Calu3 (cell line): Measurements from ENCODE around the gene ZNF775. TPM values are rescaled to one million over a fixed set of nuclear protein-coding genes. Genes with fewer than 3 reads are reported as not detected.

Experiments
- BruUV-seq: library from RNA; stranded (reverse); fragments of 400-500 nt; replicated peaks from 2 replicates; lab custom pipeline; 2021; lab: Mats Ljungman, UMichigan
- CTCF ChIA-PET: fragments of 300-600 bp; sonication (Branson Sonifier 250); formaldehyde crosslinking; loops from one replicate; lab custom pipeline; 2022; ENCODE audit warnings: antibody characterized with exemption; lab: Charles Lee
- DNase-seq: peaks from one replicate; pipeline ENCODE4 v3.0.0; 2022
- H3K27ac Mint-ChIP-seq: one replicate; pipeline ENCODE4 v1.8.0; 2022; ENCODE audit warnings: mixed read lengths; ENCODE audit not compliant: unreplicated experiment
- H3K27me3 Mint-ChIP-seq: one replicate; pipeline ENCODE4 v1.8.0; 2022; ENCODE audit warnings: mixed read lengths; ENCODE audit not compliant: unreplicated experiment
- H3K36me3 Mint-ChIP-seq: one replicate; pipeline ENCODE4 v1.8.0; 2022; ENCODE audit warnings: mild to moderate bottlenecking, moderate library complexity, mixed read lengths; ENCODE audit not compliant: insufficient read depth, unreplicated experiment
- H3K4me1 Mint-ChIP-seq: one replicate; pipeline ENCODE4 v1.8.0; 2022; ENCODE audit warnings: mild to moderate bottlenecking, low read depth, mixed read lengths; ENCODE audit not compliant: unreplicated experiment
- H3K4me3 Mint-ChIP-seq: one replicate; pipeline ENCODE4 v1.8.0; 2022; ENCODE audit warnings: mild to moderate bottlenecking, low read depth, moderate library complexity, mixed read lengths; ENCODE audit not compliant: unreplicated experiment
- H3K9me3 Mint-ChIP-seq: one replicate; pipeline ENCODE4 v1.8.0; 2022; ENCODE audit warnings: low read depth, mixed read lengths; ENCODE audit not compliant: unreplicated experiment
- intact Hi-C: fragments of 100-400 bp; cut with micrococcal nuclease; formaldehyde crosslinking; loops from one replicate; pipeline ENCODE4 v1.10.0; 2022; ENCODE audit not compliant: unreplicated experiment
- total RNA-seq: library from RNA; stranded (reverse); gene quantifications from 2 replicates; pipeline ENCODE4 v1.2.3, GENCODE V29; 2022
- TF ChIP-seq, protein P1 (sequence below): fragments of 200-600 bp; IDR thresholded peaks from one replicate; pipeline ENCODE4 v1.8.0; 2022; ENCODE audit warnings: antibody characterized with exemption; ENCODE audit not compliant: unreplicated experiment

Gene ZNF775
- total RNA-seq, 1 experiment from 2014 or later, result 5.8 TPM

DNA sequence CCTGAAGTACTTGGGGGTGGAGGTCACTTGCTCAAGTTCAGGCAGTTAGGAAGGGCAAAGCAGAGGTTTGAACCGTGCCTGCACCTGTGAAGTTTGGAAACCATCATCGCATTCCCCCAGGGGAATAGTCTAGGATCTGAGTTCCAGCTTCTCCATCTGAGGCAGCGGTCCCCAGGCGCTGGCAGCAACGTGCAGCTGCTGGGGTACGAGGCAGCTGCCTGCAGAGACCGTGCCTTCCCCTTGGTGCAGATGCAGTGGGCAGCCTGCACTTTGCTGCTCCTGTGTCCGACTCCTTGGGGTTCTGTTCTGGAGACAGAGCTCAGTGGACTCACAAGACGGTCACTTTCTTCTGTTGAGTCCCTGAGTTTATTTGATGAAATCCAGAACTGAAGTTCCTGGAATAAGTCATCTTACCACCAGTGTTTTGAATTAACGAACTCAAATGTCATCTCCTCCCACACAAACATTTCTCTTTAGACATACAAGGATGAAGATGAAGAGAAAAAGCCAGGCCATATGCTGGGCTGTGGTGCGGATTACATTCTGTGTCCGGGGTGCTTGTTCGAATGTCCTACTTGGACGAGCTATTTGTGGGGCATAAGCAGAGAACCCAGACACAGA lies 51.4 kb downstream of the ZNF775 start:
- intact Hi-C loops, result no loop called here

DNA sequence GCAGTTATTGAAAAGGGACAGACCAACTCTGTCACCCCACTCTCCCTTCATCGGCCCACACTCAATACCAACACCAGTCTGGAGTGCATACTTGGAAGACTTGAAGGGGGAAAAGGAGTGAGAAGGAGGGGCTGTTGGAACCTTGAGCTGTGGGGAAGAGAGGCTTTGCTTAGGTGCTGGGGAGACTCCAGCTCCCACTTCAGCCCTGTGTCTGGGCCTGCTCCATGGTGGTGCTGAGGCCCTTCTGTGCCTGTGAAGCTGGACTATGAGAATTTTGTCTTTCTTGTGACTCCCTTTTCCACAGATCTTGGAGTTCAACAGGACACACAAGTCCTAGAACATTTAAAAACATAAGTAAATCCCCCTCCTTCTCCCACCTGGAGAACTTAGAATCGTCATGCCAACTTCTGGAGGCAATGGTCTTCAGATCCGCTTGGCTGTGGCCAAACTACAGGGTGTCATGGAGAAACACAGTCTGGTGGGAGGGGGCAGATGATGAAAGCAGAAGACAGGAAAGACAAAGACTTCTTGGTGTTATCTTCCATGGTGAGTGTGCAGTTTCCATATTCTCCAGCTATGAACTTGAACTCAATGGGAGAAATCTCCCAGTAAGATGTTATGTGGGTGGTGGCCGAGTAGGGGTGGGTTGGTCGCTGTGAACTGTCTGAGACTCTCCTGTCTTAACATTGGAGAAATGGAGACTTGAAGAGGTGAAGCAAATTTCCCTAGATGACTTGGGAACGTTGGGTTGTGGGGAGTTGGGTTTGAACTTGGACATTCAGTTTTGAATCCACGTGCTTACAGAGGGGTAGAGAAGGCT lies 52.9 kb downstream of the ZNF775 start:
- BruUV-seq, result no TSS peak
- Mint-ChIP-seq H3K9me3 (no peaks in the 10 kb centered on the region), H3K4me1 (peaks cover 8% of the 10 kb centered on the region), H3K27me3 (peaks cover 66% of the 10 kb centered on the region), H3K4me3 (no peak overlapping the region), H3K27ac (no peak overlapping the region), H3K36me3 (no peaks in the 10 kb centered on the region)
- intact Hi-C loops, result no loop called here
- no peak for DNase-seq
- TF ChIP-seq, protein P1, sequence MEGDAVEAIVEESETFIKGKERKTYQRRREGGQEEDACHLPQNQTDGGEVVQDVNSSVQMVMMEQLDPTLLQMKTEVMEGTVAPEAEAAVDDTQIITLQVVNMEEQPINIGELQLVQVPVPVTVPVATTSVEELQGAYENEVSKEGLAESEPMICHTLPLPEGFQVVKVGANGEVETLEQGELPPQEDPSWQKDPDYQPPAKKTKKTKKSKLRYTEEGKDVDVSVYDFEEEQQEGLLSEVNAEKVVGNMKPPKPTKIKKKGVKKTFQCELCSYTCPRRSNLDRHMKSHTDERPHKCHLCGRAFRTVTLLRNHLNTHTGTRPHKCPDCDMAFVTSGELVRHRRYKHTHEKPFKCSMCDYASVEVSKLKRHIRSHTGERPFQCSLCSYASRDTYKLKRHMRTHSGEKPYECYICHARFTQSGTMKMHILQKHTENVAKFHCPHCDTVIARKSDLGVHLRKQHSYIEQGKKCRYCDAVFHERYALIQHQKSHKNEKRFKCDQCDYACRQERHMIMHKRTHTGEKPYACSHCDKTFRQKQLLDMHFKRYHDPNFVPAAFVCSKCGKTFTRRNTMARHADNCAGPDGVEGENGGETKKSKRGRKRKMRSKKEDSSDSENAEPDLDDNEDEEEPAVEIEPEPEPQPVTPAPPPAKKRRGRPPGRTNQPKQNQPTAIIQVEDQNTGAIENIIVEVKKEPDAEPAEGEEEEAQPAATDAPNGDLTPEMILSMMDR, result no peak
- CTCF ChIA-PET, result no interaction called here

More for the DNA sequence above, 51.4 kb downstream of the ZNF775 start:
- BruUV-seq, result no TSS peak
- Mint-ChIP-seq H3K9me3 (no peaks in the 10 kb centered on the region), H3K27me3 (peaks cover 66% of the 10 kb centered on the region), H3K4me3 (no peak overlapping the region), H3K36me3 (no peaks in the 10 kb centered on the region), H3K4me1 (peaks cover 8% of the 10 kb centered on the region), H3K27ac (no peak overlapping the region)
- CTCF ChIA-PET, result interaction anchor here (0.6 kb wide), 1 partner anchor 979 kb away, joined by 4 read pairs; no protein-coding TSS in a partner anchor
- DNase-seq, result no peak
- TF ChIP-seq, protein P1, result no peak

DNA sequence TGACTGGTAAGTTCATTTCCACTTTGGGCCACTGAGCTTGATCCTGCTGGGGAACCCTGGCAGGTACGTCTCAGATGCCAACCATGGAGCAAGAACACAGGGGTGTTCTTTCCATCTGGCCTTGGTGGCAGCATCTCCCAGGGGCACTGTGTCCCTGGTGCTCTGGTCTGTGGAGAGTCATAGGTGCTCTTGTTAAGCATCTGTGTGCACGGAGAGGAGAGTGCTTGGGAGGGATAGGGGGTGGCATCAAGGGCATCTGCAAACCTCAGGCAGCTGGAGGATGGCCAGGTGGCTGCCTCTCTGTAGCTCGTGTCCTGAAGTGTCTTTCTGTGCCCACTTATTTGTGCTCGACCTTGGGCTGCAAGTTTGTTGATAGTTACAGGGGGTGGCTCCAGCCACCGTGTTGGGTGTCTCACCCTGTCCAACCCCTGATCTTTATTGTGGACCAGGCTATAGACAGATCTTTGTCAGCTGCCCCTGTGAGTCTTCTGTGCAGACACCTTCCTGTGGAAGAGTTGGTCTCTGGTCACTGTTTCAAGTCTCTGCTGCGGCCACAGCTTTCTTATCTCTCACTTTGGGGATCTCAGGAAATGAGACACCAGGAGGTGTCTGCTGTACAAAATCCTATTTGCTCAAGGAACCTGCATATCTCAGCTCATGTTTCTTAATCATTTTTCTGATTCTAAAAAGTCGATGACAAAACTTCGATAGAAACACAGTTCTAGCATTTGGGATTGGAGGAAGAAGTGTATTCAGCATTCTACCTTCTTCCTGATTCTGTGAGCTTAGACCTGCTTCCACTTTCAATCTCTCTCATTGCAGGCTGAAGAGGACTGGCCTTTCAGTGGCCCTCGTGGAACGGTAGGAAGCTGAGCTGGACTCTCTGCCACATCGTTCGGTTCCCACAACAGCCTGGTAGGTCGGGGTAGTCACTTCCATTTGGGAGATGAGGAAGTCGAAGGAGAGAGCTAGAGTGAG lies 54.1 kb downstream of the ZNF775 start:
- intact Hi-C loops, result no loop called here
- CTCF ChIA-PET, result no interaction called here
- BruUV-seq, result no TSS peak
- TF ChIP-seq, protein P1, result no peak
- H3K27ac Mint-ChIP-seq, result no peak overlapping the region
- H3K36me3 Mint-ChIP-seq, result no peaks in the 10 kb centered on the region
- peaks cover 8% of the 10 kb centered on the region for H3K4me1 Mint-ChIP-seq
- H3K9me3 Mint-ChIP-seq, result no peaks in the 10 kb centered on the region
- DNase-seq, result no peak
- no peak overlapping the region for H3K4me3 Mint-ChIP-seq
- H3K27me3 Mint-ChIP-seq, result peaks cover 68% of the 10 kb centered on the region

- Mint-ChIP-seq H3K27me3 (peaks cover 71% of the 10 kb centered on the region), H3K9me3 (no peaks in the 10 kb centered on the region), H3K27ac (no peak overlapping the region), H3K4me3 (no peak overlapping the region), H3K36me3 (no peaks in the 10 kb centered on the region), H3K4me1 (no peaks in the 10 kb centered on the region)
- no TSS peak for BruUV-seq
- TF ChIP-seq, protein P1, result no peak
- intact Hi-C loops, result no loop called here
- no peak for DNase-seq
- CTCF ChIA-PET, result no interaction called here
Observed at GRCh38 chr7:150434240-150434639, 55.1 kb downstream of the ZNF775 start.
